OCI-LY3 (cell line): Measurements from ENCODE around the gene CD46.
A peak's percentile ranks its signal among the peaks of the same experiment; 100 is the strongest.

Experiments used
- H2AFZ ChIP-seq: fragments of 200-600, 300-600 bp; shearing (Covaris generic); 2 replicates; pipeline ENCODE4 v1.6.0; 2014; ENCODE audit warnings: antibody characterized with exemption, low read depth, low read length
- H3K27ac ChIP-seq: fragments of 200-600, 300-600 bp; sonication (generic); 2 replicates; pipeline ENCODE4 v1.5.1; 2014; ENCODE audit warnings: mild to moderate bottlenecking, low read length, moderate library complexity, mixed read lengths
- H3K27me3 ChIP-seq: fragments of 200-600, 300-600 bp; sonication (generic); 2 replicates; pipeline ENCODE4 v1.6.1; 2014; ENCODE audit warnings: low read depth, low read length, mixed read lengths
- H3K36me3 ChIP-seq: fragments of 200-600, 300-600 bp; sonication (generic); replicated peaks from 2 replicates; pipeline ENCODE3; 2014; ENCODE audit warnings: low read depth, low read length, mixed read lengths
- H3K4me1 ChIP-seq: fragments of 300-600, 200-600 bp; sonication (generic); 2 replicates; pipeline ENCODE4 v1.6.1; 2014; ENCODE audit warnings: low read length, mixed read lengths
- H3K4me2 ChIP-seq: fragments of 200-600, 300-600 bp; sonication (generic); 2 replicates; pipeline ENCODE4 v1.6.1; 2014; ENCODE audit warnings: low read length, mixed read lengths
- H3K4me3 ChIP-seq: fragments of 300-600, 200-600 bp; sonication (generic); 2 replicates; pipeline ENCODE4 v1.5.1; 2014; ENCODE audit warnings: antibody characterized with exemption, mild to moderate bottlenecking, low read length, moderate library complexity
- H3K79me2 ChIP-seq: fragments of 300-600, 200-600 bp; shearing (Covaris generic); 2 replicates; pipeline ENCODE4 v1.6.1; 2014; ENCODE audit warnings: mild to moderate bottlenecking, low read length, mixed read lengths
- H3K9ac ChIP-seq: fragments of 300-600, 200-600 bp; shearing (Covaris generic); 2 replicates; pipeline ENCODE4 v1.6.0; 2014; ENCODE audit warnings: mild to moderate bottlenecking, low read length, moderate library complexity
- H3K9me3 ChIP-seq: fragments of 200-600, 300-600 bp; shearing (Covaris generic); 2 replicates; pipeline ENCODE4 v1.6.1; 2014; ENCODE audit warnings: low read length, mixed read lengths; ENCODE audit not compliant: insufficient read depth
- H4K20me1 ChIP-seq: fragments of 200-600, 300-600 bp; sonication (generic); 2 replicates; pipeline ENCODE4 v1.6.1; 2016; ENCODE audit warnings: low read length, mixed read lengths; ENCODE audit not compliant: insufficient read depth
- CTCF ChIP-seq: fragments of 200-600, 300-600 bp; sonication (generic); IDR thresholded peaks from 2 replicates; pipeline ENCODE4 v1.5.1; 2014; ENCODE audit warnings: antibody characterized with exemption, low read length, low read depth
- EZH2phosphoT487 ChIP-seq: fragments of 200-600 bp; shearing (Covaris generic); IDR thresholded peaks from 2 replicates; pipeline ENCODE4 v1.6.1; 2018; ENCODE audit warnings: antibody characterized with exemption, mixed run types, low read depth

Gene CD46

GRCh38 chr1:207818971-207819451, 67.2 kb downstream of the CD46 start:
- Histone ChIP-seq H3K9me3 (no peaks in the 10 kb centered on the region), H3K27ac (no peak overlapping the region), H3K36me3 (peaks cover 80% of the 10 kb centered on the region), H3K4me2 (no peak overlapping the region), H3K4me1 (peaks cover 26% of the 10 kb centered on the region), H4K20me1 (peaks cover 79% of the 10 kb centered on the region), H2AFZ (no peak overlapping the region), H3K4me3 (no peak overlapping the region), H3K9ac (no peak overlapping the region), H3K79me2 (peaks cover 95% of the 10 kb centered on the region), H3K27me3 (no peaks in the 10 kb centered on the region)
- TF ChIP-seq EZH2phosphoT487 = no peak
- no peak for TF ChIP-seq CTCF

- Histone ChIP-seq H3K4me3 (peak overlapping the region; percentile 86), H3K79me2 (peaks cover 93% of the 10 kb centered on the region), H3K27me3 (no peaks in the 10 kb centered on the region), H3K9ac (peak overlapping the region; percentile 96), H3K27ac (peak overlapping the region; percentile 96), H3K36me3 (peaks cover 62% of the 10 kb centered on the region), H3K9me3 (no peaks in the 10 kb centered on the region), H3K4me2 (peak overlapping the region; percentile 88), H2AFZ (no peak overlapping the region), H3K4me1 (peaks cover 30% of the 10 kb centered on the region), H4K20me1 (peaks cover 61% of the 10 kb centered on the region)
- no peak for TF ChIP-seq CTCF
- TF ChIP-seq EZH2phosphoT487 = no peak
Observed at GRCh38 chr1:207820568-207821463, 69.0 kb downstream of the CD46 start.

GRCh38 chr1:207821464-207822045, 69.7 kb downstream of the CD46 start:
- Histone ChIP-seq H3K4me1 (peaks cover 37% of the 10 kb centered on the region), H3K9ac (peak overlapping the region; percentile 96), H3K4me2 (peak overlapping the region; percentile 88)

More at GRCh38 chr1:207821464-207822045, 69.7 kb downstream of the CD46 start:
- Histone ChIP-seq H2AFZ (no peak overlapping the region), H3K4me3 (peak overlapping the region; percentile 86), H4K20me1 (peaks cover 54% of the 10 kb centered on the region), H3K27ac (peak overlapping the region; percentile 96), H3K27me3 (no peaks in the 10 kb centered on the region), H3K9me3 (no peaks in the 10 kb centered on the region), H3K36me3 (peaks cover 55% of the 10 kb centered on the region), H3K79me2 (peaks cover 86% of the 10 kb centered on the region)
- no peak for TF ChIP-seq EZH2phosphoT487
- no peak for TF ChIP-seq CTCF
